ENCODE data around the gene TNIP1. TPM values are rescaled to one million over a fixed set of nuclear protein-coding genes. Genes with fewer than 3 reads are reported as not detected.

Gene TNIP1
- total RNA-seq, 5 donors from 2014 or later (not counting 1 experiment from before 2014, with no cell fraction given): 118 to 211 (median 170) TPM

DNA sequence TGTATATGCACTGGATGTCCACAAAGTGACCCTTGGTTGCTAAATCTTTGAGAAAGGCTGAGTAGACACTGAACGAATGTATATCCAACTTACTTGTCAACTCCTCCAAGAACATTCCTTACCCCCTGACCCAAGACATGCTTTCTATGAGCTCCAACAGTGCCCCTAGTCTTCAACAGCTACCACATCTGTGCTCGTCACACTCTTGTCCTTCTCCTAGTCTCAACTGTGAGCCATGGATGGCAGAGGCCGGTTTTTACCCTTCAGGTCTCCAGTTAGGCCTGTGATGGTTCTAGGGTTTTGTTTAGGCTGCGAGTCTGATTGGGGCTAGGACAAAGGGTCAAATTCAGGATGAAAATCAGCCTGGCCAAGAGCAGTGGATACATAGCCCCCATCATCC is 79.4 kb downstream of the TNIP1 start:
- Mint-ChIP-seq H3K4me1 (no peaks in the 10 kb centered on the region), H3K27ac (no peak overlapping the region), H3K27me3 (peaks cover 0 to 3% of the 10 kb centered on the region in 2 donors), H3K4me3 (no peak overlapping the region), H3K36me3 (no peaks in the 10 kb centered on the region), H3K9me3 (no peaks in the 10 kb centered on the region)
- CTCF ChIA-PET: no interaction called here
- no peaks in the 10 kb centered on the region for H3K9me3 ChIP-seq
- ATAC-seq (replicated peaks in 1 of 4): no peak
- H3K36me3 ChIP-seq (ENCODE audit: control insufficient read depth in 2 of 2, extremely low read depth in 1 of 2, insufficient read depth in 1 of 2, low read length in 1 of 2): no peaks in the 10 kb centered on the region
- no peaks in the 10 kb centered on the region for H3K27me3 ChIP-seq (replicated peaks in 1 of 2; ENCODE audit: control insufficient read depth in 2 of 2, extremely low read depth in 1 of 2, insufficient read depth in 2 of 2, low read length in 1 of 2)
- H3K4me3 ChIP-seq (ENCODE audit: control insufficient read depth in 1 of 2, extremely low read depth in 1 of 2, low read length in 1 of 2): no peak overlapping the region
- no peak overlapping the region for H3K27ac ChIP-seq (ENCODE audit: low read length)
- H3K4me1 ChIP-seq (ENCODE audit: control insufficient read depth in 1 of 2, extremely low read depth in 1 of 2, insufficient read depth in 2 of 2, low read length in 2 of 2): no peaks in the 10 kb centered on the region
- no CpG with 5 or more reads among the region's 4 CpGs for WGBS (ENCODE audit: insufficient coverage)
- POLR2A ChIA-PET: no interaction called here
- no peak for DNase-seq

DNA sequence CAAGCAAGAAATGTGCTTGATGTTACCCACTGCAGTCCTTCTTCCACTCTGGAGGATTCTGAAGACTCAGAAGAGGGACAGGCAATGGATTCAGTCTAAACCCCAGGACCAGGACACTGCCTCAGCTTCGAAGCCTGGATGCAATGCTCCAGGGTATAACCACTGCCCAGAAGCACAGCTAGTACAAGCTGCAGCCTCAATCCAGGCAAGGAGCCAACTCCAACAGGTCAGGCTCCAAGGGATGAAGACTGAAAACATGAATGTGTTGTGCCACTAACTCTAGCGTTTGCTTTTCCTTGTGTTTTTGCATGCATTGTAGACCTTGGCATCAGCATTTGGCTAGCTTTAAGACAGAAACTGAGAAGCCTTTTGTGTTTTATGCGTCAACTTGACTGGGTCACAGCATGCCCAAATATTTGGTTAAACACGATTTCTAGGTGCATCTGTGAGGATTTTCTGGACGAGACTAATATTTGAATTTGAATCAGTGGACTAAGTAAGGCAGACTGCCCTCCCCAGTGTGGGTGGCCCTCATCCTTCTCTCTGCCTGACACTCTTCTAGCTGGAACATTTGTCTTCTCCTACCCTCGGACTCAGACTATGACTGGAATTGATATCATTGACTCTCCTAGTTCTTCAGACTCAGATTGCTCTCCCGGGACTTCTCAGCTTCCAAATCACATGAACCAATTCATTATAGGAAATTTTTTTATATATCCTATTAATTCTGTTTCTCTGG is 81.0 kb downstream of the TNIP1 start:
- 72% methylated on average over 6 of the region's 7 CpGs for WGBS (ENCODE audit: insufficient coverage)
- Mint-ChIP-seq H3K27me3 (peaks cover 0 to 3% of the 10 kb centered on the region in 2 donors), H3K4me3 (no peak overlapping the region), H3K9me3 (no peaks in the 10 kb centered on the region), H3K27ac (no peak overlapping the region), H3K36me3 (no peaks in the 10 kb centered on the region), H3K4me1 (no peaks in the 10 kb centered on the region)
- Histone ChIP-seq H3K27ac (ENCODE audit: low read length) (no peak overlapping the region), H3K9me3 (no peaks in the 10 kb centered on the region), H3K4me1 (ENCODE audit: control insufficient read depth in 1 of 2, extremely low read depth in 1 of 2, insufficient read depth in 2 of 2, low read length in 2 of 2) (no peaks in the 10 kb centered on the region), H3K27me3 (replicated peaks in 1 of 2; ENCODE audit: control insufficient read depth in 2 of 2, extremely low read depth in 1 of 2, insufficient read depth in 2 of 2, low read length in 1 of 2) (no peaks in the 10 kb centered on the region), H3K36me3 (ENCODE audit: control insufficient read depth in 2 of 2, extremely low read depth in 1 of 2, insufficient read depth in 1 of 2, low read length in 1 of 2) (no peaks in the 10 kb centered on the region), H3K4me3 (ENCODE audit: control insufficient read depth in 1 of 2, extremely low read depth in 1 of 2, low read length in 1 of 2) (no peak overlapping the region)
- DNase-seq (no peak), ATAC-seq (replicated peaks in 1 of 4) (no peak)
- POLR2A ChIA-PET: no interaction called here
- CTCF ChIA-PET: no interaction called here

DNA sequence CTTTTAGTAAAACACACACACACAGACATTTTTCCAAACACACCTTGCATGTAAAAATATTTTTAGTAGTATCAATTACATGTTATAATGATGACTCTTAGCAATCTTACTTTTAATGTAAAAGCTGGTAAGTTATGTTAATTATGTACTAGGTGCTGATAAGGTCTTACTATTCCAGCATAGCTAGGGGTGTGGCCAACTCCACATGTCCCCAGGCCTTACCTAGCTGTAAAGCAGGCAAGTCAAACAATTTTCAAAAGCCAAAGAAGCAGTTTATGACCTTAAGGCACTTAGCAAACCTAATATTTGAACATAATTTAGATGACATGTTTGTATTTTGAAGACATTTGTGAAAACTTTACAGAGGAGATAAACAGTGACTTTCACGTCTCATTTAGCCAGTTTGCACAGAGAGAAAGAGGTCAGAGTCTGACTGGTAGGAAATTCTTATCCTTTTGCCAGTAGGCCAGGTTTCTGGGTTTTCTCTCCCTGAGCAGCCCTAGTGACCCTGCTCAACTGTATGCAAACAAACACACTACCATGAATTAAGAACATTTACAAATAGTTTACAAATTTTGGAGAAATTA is 86.9 kb downstream of the TNIP1 start:
- WGBS (ENCODE audit: insufficient coverage): 100% methylated on average over 1 of the region's 1 CpG

DNA sequence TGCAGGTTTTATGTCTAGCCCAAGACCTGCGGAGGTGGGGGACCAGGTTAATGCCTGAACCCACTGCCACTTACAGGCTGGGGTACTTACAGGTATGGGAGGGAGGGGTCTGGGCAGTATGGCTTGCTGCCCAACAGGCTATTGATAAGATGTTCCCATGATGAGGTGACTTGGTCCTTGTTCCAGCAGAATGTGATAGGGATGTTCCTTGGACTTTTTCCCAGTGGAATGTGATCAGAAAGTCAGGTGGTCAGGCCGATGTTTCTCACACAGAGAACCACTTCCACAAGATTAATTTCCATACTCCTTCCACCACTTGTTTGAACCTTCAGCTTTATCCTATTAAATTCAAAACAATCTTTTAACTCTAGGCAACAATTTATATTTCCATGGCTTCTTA is 87.4 kb downstream of the TNIP1 start:
- no peaks in the 10 kb centered on the region for H3K4me1 Mint-ChIP-seq
- Histone ChIP-seq H3K36me3 (ENCODE audit: control insufficient read depth in 2 of 2, extremely low read depth in 1 of 2, insufficient read depth in 1 of 2, low read length in 1 of 2) (no peaks in the 10 kb centered on the region), H3K27ac (ENCODE audit: low read length) (no peak overlapping the region), H3K27me3 (replicated peaks in 1 of 2; ENCODE audit: control insufficient read depth in 2 of 2, extremely low read depth in 1 of 2, insufficient read depth in 2 of 2, low read length in 1 of 2) (no peaks in the 10 kb centered on the region), H3K4me1 (ENCODE audit: control insufficient read depth in 1 of 2, extremely low read depth in 1 of 2, insufficient read depth in 2 of 2, low read length in 2 of 2) (no peaks in the 10 kb centered on the region), H3K9me3 (no peaks in the 10 kb centered on the region), H3K4me3 (ENCODE audit: control insufficient read depth in 1 of 2, extremely low read depth in 1 of 2, low read length in 1 of 2) (no peak overlapping the region)
- H3K4me3 Mint-ChIP-seq: no peak overlapping the region
- H3K27me3 Mint-ChIP-seq: no peaks in the 10 kb centered on the region
- POLR2A ChIA-PET: no interaction called here
- H3K36me3 Mint-ChIP-seq: peaks cover 6% of the 10 kb centered on the region
- ATAC-seq (replicated peaks in 1 of 4): no peak
- no peak for DNase-seq
- H3K9me3 Mint-ChIP-seq: peaks cover 4 to 14% (median 5%) of the 10 kb centered on the region in 3 donors
- H3K27ac Mint-ChIP-seq: no peak overlapping the region
- CTCF ChIA-PET: no interaction called here
- WGBS (ENCODE audit: insufficient coverage): 100% methylated on average over 1 of the region's 2 CpGs

More for the DNA sequence above, 86.9 kb downstream of the TNIP1 start:
- Histone ChIP-seq H3K4me1 (ENCODE audit: control insufficient read depth in 1 of 2, extremely low read depth in 1 of 2, insufficient read depth in 2 of 2, low read length in 2 of 2) (no peaks in the 10 kb centered on the region), H3K9me3 (no peaks in the 10 kb centered on the region), H3K4me3 (ENCODE audit: control insufficient read depth in 1 of 2, extremely low read depth in 1 of 2, low read length in 1 of 2) (no peak overlapping the region), H3K27me3 (replicated peaks in 1 of 2; ENCODE audit: control insufficient read depth in 2 of 2, extremely low read depth in 1 of 2, insufficient read depth in 2 of 2, low read length in 1 of 2) (no peaks in the 10 kb centered on the region), H3K27ac (ENCODE audit: low read length) (no peak overlapping the region), H3K36me3 (ENCODE audit: control insufficient read depth in 2 of 2, extremely low read depth in 1 of 2, insufficient read depth in 1 of 2, low read length in 1 of 2) (no peaks in the 10 kb centered on the region)
- H3K36me3 Mint-ChIP-seq: peaks cover 6% of the 10 kb centered on the region
- no peaks in the 10 kb centered on the region for H3K27me3 Mint-ChIP-seq
- ATAC-seq (replicated peaks in 1 of 4) (no peak), DNase-seq (no peak)
- peaks cover 4 to 14% (median 5%) of the 10 kb centered on the region in 3 donors for H3K9me3 Mint-ChIP-seq
- no peak overlapping the region for H3K4me3 Mint-ChIP-seq
- ChIA-PET POLR2A (no interaction called here), CTCF (no interaction called here)
- H3K4me1 Mint-ChIP-seq: no peaks in the 10 kb centered on the region
- no peak overlapping the region for H3K27ac Mint-ChIP-seq

DNA sequence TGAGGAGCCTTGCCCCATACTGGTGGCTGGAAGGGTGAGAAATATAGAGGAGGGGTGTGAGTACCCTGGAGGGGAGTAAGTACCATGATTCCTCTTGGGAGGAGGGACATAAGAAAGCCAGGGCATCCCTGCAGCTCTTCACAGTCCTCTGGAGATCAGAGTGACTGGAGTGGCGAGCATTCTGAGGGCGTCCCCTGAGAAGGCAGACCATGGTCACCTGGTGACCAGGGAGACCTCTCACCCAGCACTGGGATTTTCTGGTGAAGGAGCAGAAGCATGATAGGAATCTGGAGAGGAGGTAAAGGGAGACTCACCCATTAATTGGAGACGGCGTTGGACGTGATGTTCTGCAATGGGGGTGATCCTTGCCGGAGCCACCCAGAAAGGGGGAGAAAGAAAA is 88.1 kb downstream of the TNIP1 start:
- H3K4me3 ChIP-seq (ENCODE audit: control insufficient read depth in 1 of 2, extremely low read depth in 1 of 2, low read length in 1 of 2): no peak overlapping the region
- no peaks in the 10 kb centered on the region for H3K36me3 ChIP-seq (ENCODE audit: control insufficient read depth in 2 of 2, extremely low read depth in 1 of 2, insufficient read depth in 1 of 2, low read length in 1 of 2)
- Mint-ChIP-seq H3K4me1 (no peaks in the 10 kb centered on the region), H3K9me3 (peaks cover 4 to 14% (median 5%) of the 10 kb centered on the region in 3 donors), H3K27me3 (no peaks in the 10 kb centered on the region), H3K36me3 (peaks cover 6% of the 10 kb centered on the region), H3K4me3 (no peak overlapping the region), H3K27ac (no peak overlapping the region)
- H3K27me3 ChIP-seq (replicated peaks in 1 of 2; ENCODE audit: control insufficient read depth in 2 of 2, extremely low read depth in 1 of 2, insufficient read depth in 2 of 2, low read length in 1 of 2): no peaks in the 10 kb centered on the region
- CTCF ChIA-PET: no interaction called here
- ATAC-seq (replicated peaks in 1 of 4): no peak
- 81% methylated on average over 3 of the region's 6 CpGs for WGBS (ENCODE audit: insufficient coverage)
- H3K27ac ChIP-seq (ENCODE audit: low read length): no peak overlapping the region
- POLR2A ChIA-PET: no interaction called here
- DNase-seq: no peak
- no peaks in the 10 kb centered on the region for H3K4me1 ChIP-seq (ENCODE audit: control insufficient read depth in 1 of 2, extremely low read depth in 1 of 2, insufficient read depth in 2 of 2, low read length in 2 of 2)
- no peaks in the 10 kb centered on the region for H3K9me3 ChIP-seq

DNA sequence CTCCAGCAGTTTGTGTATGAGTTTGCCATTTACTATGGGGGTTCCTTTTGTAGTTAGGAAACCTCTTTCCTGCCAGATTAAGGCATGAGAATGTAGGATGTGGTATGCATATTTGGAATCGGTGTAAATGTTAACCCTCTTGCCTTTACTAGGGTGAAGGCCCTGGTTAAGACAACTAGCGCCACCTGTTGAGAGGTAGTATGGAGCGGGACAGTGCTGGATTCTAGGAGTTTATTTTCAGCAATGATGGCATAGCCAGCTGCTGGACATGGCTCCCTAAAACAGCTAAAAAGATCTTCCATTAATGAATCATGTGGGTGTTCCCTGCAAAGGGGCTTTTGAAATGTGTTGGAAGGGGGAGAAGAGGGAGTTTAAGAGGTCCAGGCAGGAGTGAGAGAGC is 91.1 kb downstream of the TNIP1 start:
- no peak overlapping the region for H3K4me3 Mint-ChIP-seq
- no peaks in the 10 kb centered on the region for H3K27me3 Mint-ChIP-seq
- POLR2A ChIA-PET: no interaction called here
- Histone ChIP-seq H3K36me3 (ENCODE audit: control insufficient read depth in 2 of 2, extremely low read depth in 1 of 2, insufficient read depth in 1 of 2, low read length in 1 of 2) (no peaks in the 10 kb centered on the region), H3K4me3 (ENCODE audit: control insufficient read depth in 1 of 2, extremely low read depth in 1 of 2, low read length in 1 of 2) (no peak overlapping the region), H3K27ac (ENCODE audit: low read length) (no peak overlapping the region), H3K9me3 (no peaks in the 10 kb centered on the region), H3K27me3 (replicated peaks in 1 of 2; ENCODE audit: control insufficient read depth in 2 of 2, extremely low read depth in 1 of 2, insufficient read depth in 2 of 2, low read length in 1 of 2) (no peaks in the 10 kb centered on the region), H3K4me1 (ENCODE audit: control insufficient read depth in 1 of 2, extremely low read depth in 1 of 2, insufficient read depth in 2 of 2, low read length in 2 of 2) (no peaks in the 10 kb centered on the region)
- no peak for DNase-seq
- no peak for ATAC-seq (replicated peaks in 1 of 4)
- CTCF ChIA-PET: no interaction called here
- H3K36me3 Mint-ChIP-seq: peaks cover 6% of the 10 kb centered on the region
- WGBS (ENCODE audit: insufficient coverage): 80% methylated on average over 1 of the region's 3 CpGs
- no peaks in the 10 kb centered on the region for H3K4me1 Mint-ChIP-seq
- H3K27ac Mint-ChIP-seq: no peak overlapping the region
- H3K9me3 Mint-ChIP-seq: peaks cover 4 to 14% (median 5%) of the 10 kb centered on the region in 3 donors
